Urinary bladder (tissue), 4 donors: ENCODE measurements around the gene FGF11. TPM values are rescaled to one million over a fixed set of nuclear protein-coding genes. Genes with fewer than 3 reads are reported as not detected.
A peak's percentile ranks its signal among the peaks of the same experiment; 100 is the strongest.

Source experiments
- DNase-seq: peaks from one replicate; pipeline ENCODE4 v3.0.0-alpha.2; 2015; ENCODE audit errors: extremely low spot score
- H3K27ac ChIP-seq: one replicate; pipeline ENCODE4 v1.5.1; 2013; ENCODE audit warnings: low read depth, mild to moderate bottlenecking, moderate library complexity
- H3K36me3 ChIP-seq: one replicate; pipeline ENCODE4 v1.6.1; 2013; ENCODE audit warnings: mild to moderate bottlenecking, moderate library complexity; ENCODE audit not compliant: insufficient read depth
- H3K4me1 ChIP-seq: one replicate; pipeline ENCODE4 v1.6.1; 2013; ENCODE audit warnings: mild to moderate bottlenecking, moderate library complexity; ENCODE audit not compliant: insufficient read depth
- H3K4me3 ChIP-seq: one replicate; pipeline ENCODE4 v1.5.1; 2013; ENCODE audit warnings: low read depth, low read length
- WGBS: extraction: QIAGEN DNeasy Blood & Tissue Kit; methylation state at CpG from one replicate; pipeline ENCODE4 v1.1.7; 2013; 5-methylcytosine and 5-hydroxymethylcytosine counted together
- polyA plus RNA-seq: library from polyadenylated mRNA; stranded (reverse); fragments of 200-250 nt; gene quantifications from one replicate; pipeline ENCODE4 v1.2.3, GENCODE V29; 2013
- total RNA-seq: library from RNA; depleted of rRNA; stranded (reverse); fragments of >200 nt; gene quantifications from one replicate; pipeline ENCODE4 v1.2.3, GENCODE V29; 2014
- donor health status: healthy with polysubstance abuse.
- donor health status: healthy.

The FGF11 gene
- total and polyA plus RNA-seq, 2 donors: 0.95 to 2.1 TPM

DNA sequence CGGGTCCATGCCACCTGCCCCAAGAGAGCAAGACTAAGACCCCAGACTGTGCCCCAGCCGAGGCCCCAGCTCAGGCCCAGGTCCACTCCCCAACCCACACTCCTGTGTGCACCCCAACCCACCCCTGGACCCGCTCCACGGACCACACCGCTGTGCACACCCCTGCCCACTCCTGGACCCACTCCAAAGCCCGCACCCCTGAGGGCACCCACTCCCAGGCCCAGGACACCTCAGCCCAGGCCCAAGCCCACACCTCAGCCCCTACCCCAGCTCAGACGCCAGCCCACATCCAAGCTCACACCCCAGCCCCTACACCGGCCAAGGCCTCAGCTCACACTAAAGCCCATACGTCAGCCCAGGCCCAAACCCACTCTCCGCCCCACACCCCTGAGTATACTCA is 9.6 kb upstream of the FGF11 start:
- WGBS: 93% methylated on average over 10 of the region's 10 CpGs
- no peak overlapping the region for H3K4me3 ChIP-seq
- no peak for DNase-seq
- no peaks in the 10 kb centered on the region for H3K4me1 ChIP-seq
- no peak overlapping the region for H3K27ac ChIP-seq
- no peaks in the 10 kb centered on the region for H3K36me3 ChIP-seq

DNA sequence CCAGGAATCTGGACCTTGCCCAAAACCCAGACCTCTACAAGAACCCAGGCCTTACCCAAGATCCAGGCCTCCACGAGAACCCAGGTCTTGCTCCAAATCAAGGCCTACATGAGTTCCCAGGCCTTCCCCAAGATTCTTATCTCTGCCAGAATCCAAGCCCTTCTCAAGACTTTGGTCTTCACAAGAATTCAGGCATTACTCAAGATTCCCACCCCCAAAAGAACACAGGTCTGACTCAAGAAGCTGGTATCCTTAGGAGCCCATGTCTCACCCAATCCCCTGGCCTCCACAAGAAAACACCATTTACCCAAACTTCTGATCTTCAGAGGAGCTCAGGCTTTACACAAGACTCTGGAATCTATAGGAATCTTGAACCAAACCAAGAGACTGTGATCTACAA is 8.1 kb upstream of the FGF11 start:
- Histone ChIP-seq H3K36me3 (no peaks in the 10 kb centered on the region), H3K4me1 (no peaks in the 10 kb centered on the region), H3K4me3 (no peak overlapping the region), H3K27ac (no peak overlapping the region)
- WGBS: 89% methylated on average over 1 of the region's 1 CpG
- no peak for DNase-seq

DNA sequence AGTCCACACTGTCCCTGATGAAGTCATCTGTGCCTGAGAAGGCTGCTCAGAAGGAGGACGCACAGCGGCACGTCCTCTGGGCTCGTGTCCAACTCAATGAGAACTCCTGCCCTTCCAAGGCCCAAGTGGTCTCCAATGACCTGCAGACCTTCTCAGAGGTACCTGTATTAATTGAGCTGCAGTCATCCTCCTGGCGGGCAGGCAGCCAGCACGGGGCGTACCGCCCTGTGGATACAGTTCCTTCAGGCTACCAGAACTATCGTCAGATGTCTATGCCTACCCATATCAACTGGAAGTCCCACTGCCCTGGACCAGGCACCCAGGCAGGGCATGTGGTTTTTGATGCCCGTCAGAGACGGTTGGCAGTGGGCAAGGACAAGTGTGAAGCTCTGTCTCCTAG is 7.0 kb upstream of the FGF11 start:
- Histone ChIP-seq H3K4me3 (no peak overlapping the region), H3K36me3 (no peaks in the 10 kb centered on the region), H3K27ac (no peak overlapping the region), H3K4me1 (no peaks in the 10 kb centered on the region)
- no peak for DNase-seq
- 92% methylated on average over 11 of the region's 11 CpGs for WGBS

DNA sequence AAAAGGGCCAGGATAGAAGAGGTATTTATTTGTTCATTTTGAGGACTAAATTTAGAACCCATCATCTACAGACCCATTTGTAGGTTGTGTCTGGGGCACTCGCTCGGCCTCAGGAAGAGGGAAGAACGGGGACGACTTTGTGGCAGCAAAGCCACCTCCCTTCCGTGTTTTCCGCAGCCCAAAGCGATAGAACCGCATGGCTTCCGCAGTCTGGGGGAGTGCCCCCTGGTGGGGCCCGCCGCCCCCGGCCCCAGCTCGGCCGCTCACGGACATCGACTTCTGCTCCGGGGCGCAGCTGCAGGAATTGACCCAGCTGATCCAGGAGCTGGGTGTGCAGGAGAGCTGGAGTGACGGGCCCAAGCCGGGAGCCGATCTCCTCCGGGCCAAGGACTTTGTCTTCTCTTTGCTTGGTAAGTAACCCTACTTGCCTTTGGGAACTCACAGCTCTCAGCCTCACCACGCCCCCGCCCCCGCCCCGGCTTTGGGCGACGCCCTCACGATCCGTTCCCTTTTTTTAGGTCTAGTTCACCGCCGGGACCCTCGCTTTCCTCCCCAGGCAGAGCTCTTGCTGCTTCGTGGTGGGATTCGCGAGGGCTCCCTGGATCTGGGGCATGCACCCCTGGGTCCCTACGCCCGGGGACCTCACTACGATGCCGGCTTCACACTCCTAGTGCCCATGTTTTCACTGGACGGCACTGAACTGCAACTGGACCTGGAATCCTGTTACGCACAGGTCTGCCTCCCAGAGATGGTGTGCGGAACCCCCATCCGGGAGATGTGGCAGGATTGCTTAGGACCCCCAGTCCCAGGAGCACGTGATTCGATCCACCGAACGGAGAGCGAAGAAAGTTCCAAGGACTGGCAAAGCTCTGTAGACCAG is 3.4 kb upstream of the FGF11 start:
- Histone ChIP-seq H3K36me3 (no peaks in the 10 kb centered on the region), H3K4me1 (peaks cover 2% of the 10 kb centered on the region), H3K27ac (peak overlapping the region; percentile 47), H3K4me3 (peak overlapping the region; percentile 37)
- DNase-seq: no peak
- WGBS: 8% methylated on average over 49 of the region's 49 CpGs

DNA sequence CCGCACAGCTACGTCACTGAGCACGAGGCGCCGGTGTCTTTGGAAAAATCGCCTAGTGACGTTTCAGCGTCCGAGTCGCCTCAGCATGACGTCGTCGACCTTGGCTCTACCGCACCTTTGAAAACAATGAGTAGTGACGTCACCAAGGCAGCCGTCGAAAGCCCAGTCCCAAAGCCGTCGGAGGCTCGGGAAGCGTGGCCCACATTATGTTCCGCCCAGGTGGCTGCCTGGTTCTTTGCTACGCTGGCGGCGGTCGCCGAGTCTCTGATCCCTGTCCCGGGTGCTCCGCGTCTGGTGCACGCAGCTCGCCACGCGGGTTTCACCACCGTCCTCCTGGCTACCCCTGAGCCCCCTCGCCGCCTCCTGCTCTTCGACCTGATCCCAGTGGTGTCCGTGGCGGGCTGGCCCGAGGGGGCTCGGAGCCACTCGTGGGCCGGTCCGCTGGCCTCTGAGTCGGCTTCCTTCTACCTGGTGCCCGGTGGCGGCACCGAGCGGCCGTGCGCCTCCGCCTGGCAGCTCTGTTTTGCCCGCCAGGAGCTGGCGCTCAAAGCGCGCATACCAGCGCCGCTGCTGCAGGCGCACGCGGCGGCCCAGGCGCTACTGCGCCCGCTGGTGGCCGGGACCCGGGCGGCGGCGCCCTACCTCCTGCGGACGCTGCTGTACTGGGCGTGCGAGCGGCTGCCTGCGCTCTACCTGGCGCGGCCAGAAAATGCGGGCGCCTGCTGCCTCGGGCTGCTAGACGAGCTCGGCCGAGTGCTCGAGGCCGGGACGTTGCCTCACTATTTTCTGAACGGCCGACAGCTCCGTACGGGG is 2.5 kb upstream of the FGF11 start:
- Histone ChIP-seq H3K27ac (peak overlapping the region; percentile 15), H3K4me1 (peaks cover 2% of the 10 kb centered on the region), H3K4me3 (peak overlapping the region; percentile 17), H3K36me3 (no peaks in the 10 kb centered on the region)
- DNase-seq: no peak
- 5% methylated on average over 92 of the region's 92 CpGs for WGBS

DNA sequence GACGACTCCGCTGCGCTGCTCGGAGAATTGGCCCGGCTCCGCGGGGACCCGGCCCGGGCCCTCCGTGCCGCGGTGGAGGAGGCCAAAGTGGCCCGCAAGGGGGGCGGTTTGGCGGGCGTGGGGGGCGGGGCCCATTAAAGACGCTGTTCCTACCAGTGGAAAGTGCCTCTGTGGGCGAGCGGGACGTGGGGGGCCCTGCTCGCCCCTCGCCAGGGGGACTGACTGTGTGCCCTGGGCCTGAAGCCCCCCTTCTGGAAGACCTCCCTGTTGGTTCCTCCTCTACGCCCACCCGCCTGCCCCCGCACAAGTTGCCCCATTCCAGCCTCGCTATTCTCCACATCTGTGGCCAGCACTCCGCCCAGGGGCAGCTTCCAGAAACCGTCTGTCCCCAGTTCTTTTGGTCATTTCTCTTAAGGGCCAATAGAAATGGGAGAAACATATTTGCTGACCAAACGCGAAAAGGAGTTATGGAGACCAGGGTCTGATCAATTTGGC is 1.9 kb upstream of the FGF11 start:
- DNase-seq: no peak
- peaks cover 2% of the 10 kb centered on the region for H3K4me1 ChIP-seq
- peak overlapping the region; percentile 17 for H3K4me3 ChIP-seq
- no peaks in the 10 kb centered on the region for H3K36me3 ChIP-seq
- 22% methylated on average over 31 of the region's 31 CpGs for WGBS
- peak overlapping the region; percentile 15 for H3K27ac ChIP-seq

DNA sequence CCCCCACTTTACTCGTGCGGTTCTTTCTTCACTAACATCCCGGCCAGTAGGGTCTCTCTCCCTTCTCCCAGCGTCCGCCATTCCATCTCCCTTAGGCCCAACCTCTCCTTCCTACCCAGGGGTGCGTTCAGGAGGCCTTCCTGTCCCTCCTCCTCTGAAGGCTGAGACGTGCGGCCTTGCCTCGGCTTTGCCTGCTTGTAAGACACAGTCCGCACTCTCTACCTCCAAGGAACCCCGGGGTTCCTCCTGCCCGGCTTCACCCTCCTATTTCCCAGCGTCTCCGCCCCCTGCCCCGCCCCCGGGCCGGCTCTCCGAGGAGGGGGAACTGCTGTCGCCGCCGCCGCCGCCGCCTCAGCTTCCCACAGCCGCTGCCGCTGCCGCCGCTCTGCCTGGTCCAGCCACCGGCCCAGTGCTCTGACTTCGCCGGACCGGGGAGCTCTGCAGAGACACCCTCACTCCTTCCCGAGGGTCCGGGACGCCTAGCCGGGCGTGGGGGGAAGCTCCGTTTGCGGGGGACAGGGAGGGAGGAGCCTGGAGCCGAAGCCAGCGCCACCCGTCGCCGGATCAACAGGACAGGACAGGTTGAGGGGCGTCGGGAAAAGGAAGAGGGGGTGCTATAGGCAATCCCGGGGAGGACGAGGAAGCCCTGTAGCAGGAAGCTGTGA is 1.2 kb upstream of the FGF11 start:
- Histone ChIP-seq H3K4me1 (peaks cover 2% of the 10 kb centered on the region), H3K4me3 (no peak overlapping the region), H3K36me3 (no peaks in the 10 kb centered on the region), H3K27ac (no peak overlapping the region)
- DNase-seq: no peak
- 13% methylated on average over 48 of the region's 48 CpGs for WGBS

DNA sequence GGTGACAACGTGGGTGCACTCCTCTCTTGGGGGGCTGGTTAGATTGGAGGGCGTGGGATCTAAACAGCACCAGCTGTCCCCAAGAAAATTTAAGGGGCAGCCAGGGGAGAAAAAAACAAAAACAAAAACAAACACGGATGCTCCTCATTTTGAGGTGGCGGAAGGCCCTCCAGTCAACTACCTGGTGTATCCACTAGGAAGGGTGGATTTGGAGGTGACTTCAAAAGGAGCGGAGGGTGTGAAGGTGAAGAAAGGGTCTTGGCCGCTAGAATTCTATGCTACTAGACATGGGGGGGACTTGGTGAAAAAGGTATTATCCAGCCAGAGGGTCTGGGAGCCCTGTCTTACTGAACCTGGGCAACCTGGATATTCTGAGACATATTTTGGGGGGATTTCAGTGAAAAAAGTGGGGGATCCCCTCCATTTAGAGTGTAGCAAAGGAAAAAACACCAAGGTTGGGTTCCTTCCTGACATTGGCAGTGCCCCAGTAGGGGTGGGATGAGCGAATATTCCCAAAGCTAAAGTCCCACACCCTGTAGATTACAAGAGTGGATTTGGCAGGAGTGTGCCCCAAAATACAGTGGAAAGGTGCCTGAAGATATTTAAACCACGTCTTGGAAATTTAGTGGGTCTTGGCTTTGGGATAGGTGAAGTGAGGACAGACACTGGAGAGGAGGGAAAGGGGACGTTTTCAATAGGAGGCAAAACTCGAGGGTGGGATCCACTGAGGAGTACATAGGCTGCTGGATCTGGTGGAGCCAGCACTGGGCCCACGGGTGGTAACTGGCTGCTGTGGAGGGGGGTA is 454 bp upstream of the FGF11 start:
- Histone ChIP-seq H3K4me3 (no peak overlapping the region), H3K4me1 (peaks cover 2% of the 10 kb centered on the region), H3K27ac (no peak overlapping the region), H3K36me3 (no peaks in the 10 kb centered on the region)
- no peak for DNase-seq
- WGBS: 60% methylated on average over 11 of the region's 11 CpGs

DNA sequence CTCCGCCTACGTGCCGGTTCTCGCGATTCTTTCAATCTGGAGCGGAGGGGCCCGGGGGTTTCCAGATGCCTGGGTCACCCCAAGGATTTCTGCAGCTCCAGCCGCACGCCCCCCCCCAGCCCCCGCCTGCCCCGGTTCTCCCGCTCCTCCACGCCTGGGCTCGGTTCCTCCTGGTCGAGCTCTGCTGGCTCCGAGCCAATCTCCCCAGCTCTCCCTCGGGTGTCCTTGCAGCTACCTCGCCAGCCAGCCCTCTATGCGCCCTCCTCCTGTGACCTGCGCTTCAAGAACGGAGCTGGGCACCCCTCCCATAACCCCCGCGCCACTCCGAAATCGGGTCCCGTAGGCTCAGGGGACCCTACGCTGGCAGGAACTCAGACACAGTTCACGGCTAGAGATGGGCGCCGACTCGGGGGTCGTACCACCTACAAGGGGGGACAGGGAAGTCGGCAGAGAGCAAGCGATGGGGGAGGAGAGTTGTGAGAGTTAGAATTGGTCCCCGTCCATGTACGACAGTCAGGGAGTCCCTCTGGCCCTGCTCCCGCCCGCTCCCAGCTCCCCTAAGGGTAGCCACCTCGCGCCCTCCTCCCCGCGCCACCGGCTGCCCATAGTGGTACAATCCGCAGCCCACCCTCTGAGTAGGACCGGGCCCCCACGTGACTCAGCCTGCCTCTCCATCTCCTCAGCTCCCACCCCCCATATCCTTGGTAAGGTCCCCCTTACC is 961 bp downstream of the FGF11 start:
- WGBS: 4% methylated on average over 46 of the region's 46 CpGs
- Histone ChIP-seq H3K27ac (no peak overlapping the region), H3K4me1 (peaks cover 2% of the 10 kb centered on the region), H3K4me3 (peak overlapping the region; percentile 24), H3K36me3 (no peaks in the 10 kb centered on the region)
- no peak for DNase-seq

DNA sequence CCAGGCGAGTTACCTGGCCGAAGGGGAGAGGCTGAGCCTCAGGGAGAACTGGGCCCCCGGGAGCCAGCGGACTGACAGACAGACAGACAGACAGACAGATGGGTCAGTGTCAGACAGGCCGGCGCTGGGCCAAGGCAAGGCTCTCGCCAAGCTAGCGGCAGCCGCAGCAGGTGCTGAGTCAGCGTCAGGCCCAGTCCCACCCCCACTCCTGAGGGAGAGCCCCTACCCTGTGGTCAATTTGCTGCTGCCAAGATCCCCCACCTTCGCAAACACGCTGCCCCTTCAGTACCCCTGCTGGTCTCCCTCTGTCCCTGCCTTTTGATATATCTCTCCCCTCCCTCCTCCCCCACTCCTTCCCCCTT is 1.5 kb downstream of the FGF11 start:
- no peak overlapping the region for H3K4me3 ChIP-seq
- peaks cover 2% of the 10 kb centered on the region for H3K4me1 ChIP-seq
- 15% methylated on average over 12 of the region's 12 CpGs for WGBS
- DNase-seq: no peak
- no peak overlapping the region for H3K27ac ChIP-seq
- no peaks in the 10 kb centered on the region for H3K36me3 ChIP-seq

DNA sequence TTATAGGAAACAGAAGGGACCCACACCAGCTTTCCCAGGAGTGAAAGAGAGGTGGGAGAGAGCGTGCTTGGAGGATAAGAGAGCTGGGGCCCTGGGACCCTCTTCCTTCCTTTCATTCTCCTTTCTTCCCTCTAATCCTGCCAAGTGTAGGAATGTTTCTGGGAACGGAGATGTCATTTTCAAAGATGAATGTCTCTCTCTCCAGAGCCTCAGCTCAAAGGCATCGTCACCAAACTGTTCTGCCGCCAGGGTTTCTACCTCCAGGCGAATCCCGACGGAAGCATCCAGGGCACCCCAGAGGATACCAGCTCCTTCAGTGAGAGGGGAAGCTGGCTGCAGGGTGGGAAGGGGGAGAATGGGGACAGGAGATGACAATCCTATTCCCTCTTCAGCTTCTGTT is 2.0 kb downstream of the FGF11 start:
- Histone ChIP-seq H3K4me1 (peaks cover 2% of the 10 kb centered on the region), H3K4me3 (no peak overlapping the region), H3K27ac (no peak overlapping the region), H3K36me3 (no peaks in the 10 kb centered on the region)
- DNase-seq: no peak
- WGBS: 67% methylated on average over 7 of the region's 7 CpGs

DNA sequence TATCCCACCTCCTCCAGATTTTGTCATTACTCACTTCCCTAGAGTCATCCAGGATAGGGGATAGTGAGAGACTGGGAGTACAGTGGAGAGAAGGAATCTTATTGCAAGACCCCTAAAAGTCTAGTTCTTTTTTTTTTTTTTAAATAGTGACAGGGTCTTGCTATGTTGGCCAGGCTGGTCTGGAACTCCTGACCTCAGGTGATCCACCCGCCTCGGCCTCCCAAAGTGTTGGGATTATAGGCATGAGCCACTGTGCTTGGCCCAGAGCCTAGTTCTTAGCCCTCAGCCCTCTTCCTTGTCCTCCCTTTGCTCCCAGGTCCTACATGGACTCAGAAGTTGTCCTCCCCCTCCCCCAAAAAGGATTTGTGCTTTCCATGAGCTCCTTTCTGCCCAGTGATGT is 2.8 kb downstream of the FGF11 start:
- H3K27ac ChIP-seq: no peak overlapping the region
- H3K4me1 ChIP-seq: peaks cover 2% of the 10 kb centered on the region
- no peak overlapping the region for H3K4me3 ChIP-seq
- WGBS: 95% methylated on average over 2 of the region's 2 CpGs
- no peak for DNase-seq
- no peaks in the 10 kb centered on the region for H3K36me3 ChIP-seq
